Activated T-helper 1 cell treated with anti-CD3 and anti-CD28 coated beads, Interleukin-12 subunit alpha, Interleukin-12 subunit beta, Interleukin-2, Interleukin-4 antibody, amounts not matched to agents 30 ng/mL and 10 ng/mL and 1 ng/mL, durations not matched to agents 14 hours and 24 hours and 36 hours (primary cell): ENCODE results near the gene ACER1. TPM values are rescaled to one million over a fixed set of nuclear protein-coding genes. Genes with fewer than 3 reads are reported as not detected.

Experiments
- total RNA-seq: library from RNA; stranded (reverse); gene quantifications from 2 replicates; pipeline ENCODE4 v1.2.3, GENCODE V29; 2022

The ACER1 gene
- total RNA-seq, 1 donor from 2014 or later: not detected

Other genes starting within 250 kb of the ACER1 start
- 9.2 and 10.2 TPM in 2 replicates for gene RFX2, start 223.1 kb downstream of the ACER1 start, total RNA-seq
- gene ACSBG2, start 197.9 kb downstream of the ACER1 start, total RNA-seq: not detected in 2 replicates
- gene MLLT1, start 53.6 kb downstream of the ACER1 start, total RNA-seq: 71.6 and 77.4 TPM in 2 replicates
- 180 and 201 TPM in 2 replicates for gene CLPP, start 27.9 kb upstream of the ACER1 start, total RNA-seq
- 24.8 and 27.1 TPM in 2 replicates for gene ALKBH7, start 39.2 kb upstream of the ACER1 start, total RNA-seq
- gene PSPN, start 42.3 kb upstream of the ACER1 start, total RNA-seq: 1.3 and 1.6 TPM in 2 replicates
- gene GTF2F1, start 59.6 kb upstream of the ACER1 start, total RNA-seq: 62.9 and 65.5 TPM in 2 replicates
- 415 and 424 TPM in 2 replicates for gene KHSRP, start 91.2 kb upstream of the ACER1 start, total RNA-seq
- gene SLC25A41, start 100.2 kb upstream of the ACER1 start, total RNA-seq: 0.24 and 0.31 TPM in 2 replicates
- 18.6 and 20.3 TPM in 2 replicates for gene SLC25A23, start 126.2 kb upstream of the ACER1 start, total RNA-seq
- gene CRB3, start 130.7 kb upstream of the ACER1 start, total RNA-seq: 0.29 and 0.39 TPM in 2 replicates
- gene DENND1C, start 148.2 kb upstream of the ACER1 start, total RNA-seq: 68.4 and 75.6 TPM in 2 replicates
- 2.3 and 3.0 TPM in 2 replicates for gene TUBB4A, start 168.7 kb upstream of the ACER1 start, total RNA-seq
- gene TNFSF9, start 197.4 kb upstream of the ACER1 start, total RNA-seq: 8.0 and 9.7 TPM in 2 replicates